Astrocyte of the hippocampus (primary cell): ENCODE results near the gene RBM10.
A peak's percentile ranks its signal among the peaks of the same experiment; 100 is the strongest.

ENCODE experiments used
- DNase-seq: peaks from one replicate; pipeline ENCODE4 v3.0.0; 2011; ENCODE audit warnings: low read depth, low spot score

The RBM10 gene

GRCh38 chrX:47174846-47175587, 30.0 kb downstream of the RBM10 start:
- no peak for DNase-seq

DNA sequence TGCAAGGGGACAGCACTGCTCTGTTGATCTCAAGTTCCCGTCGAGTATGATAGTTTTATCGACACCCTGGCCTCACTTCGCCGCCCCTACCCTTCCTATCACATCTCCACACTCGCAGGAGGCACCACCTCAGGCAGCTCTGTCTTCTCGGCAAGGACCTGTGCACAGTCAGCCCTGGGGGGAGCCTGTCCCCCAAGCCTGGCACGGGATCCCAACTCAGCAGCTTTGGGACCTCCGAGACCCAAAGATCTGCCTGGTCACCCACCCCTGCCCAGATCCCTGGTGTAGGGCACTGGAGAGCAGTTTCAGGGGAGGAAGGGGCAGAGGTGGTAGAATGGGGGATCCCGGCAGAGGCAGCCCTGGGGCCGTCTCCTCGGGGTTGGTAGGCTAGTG, 30.6 kb downstream of the RBM10 start:
- no peak for DNase-seq

GRCh38 chrX:47176101-47176740, 31.2 kb downstream of the RBM10 start:
- no peak for DNase-seq

DNA sequence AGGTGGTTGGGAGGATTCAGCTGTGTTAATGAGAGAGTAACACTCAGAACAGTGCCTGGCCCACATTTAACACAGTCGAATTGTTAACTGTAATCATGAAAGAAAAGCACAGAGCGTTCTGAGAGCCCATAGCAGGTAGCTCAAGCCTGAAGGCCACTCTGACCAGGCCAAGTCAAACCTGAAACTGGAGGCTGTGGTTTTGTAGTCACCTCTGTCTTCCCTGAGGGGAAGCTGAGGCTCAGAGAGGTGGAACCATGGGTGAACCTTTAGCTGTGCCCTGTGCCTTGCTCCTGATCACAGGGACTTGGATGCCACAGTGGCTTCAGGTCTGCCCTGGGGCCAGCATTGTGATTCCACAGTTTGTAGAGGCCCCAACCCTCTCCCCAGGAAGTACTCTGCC, 32.1 kb downstream of the RBM10 start:
- no peak for DNase-seq

GRCh38 chrX:47178337-47178736, 33.3 kb downstream of the RBM10 start:
- no peak for DNase-seq

DNA sequence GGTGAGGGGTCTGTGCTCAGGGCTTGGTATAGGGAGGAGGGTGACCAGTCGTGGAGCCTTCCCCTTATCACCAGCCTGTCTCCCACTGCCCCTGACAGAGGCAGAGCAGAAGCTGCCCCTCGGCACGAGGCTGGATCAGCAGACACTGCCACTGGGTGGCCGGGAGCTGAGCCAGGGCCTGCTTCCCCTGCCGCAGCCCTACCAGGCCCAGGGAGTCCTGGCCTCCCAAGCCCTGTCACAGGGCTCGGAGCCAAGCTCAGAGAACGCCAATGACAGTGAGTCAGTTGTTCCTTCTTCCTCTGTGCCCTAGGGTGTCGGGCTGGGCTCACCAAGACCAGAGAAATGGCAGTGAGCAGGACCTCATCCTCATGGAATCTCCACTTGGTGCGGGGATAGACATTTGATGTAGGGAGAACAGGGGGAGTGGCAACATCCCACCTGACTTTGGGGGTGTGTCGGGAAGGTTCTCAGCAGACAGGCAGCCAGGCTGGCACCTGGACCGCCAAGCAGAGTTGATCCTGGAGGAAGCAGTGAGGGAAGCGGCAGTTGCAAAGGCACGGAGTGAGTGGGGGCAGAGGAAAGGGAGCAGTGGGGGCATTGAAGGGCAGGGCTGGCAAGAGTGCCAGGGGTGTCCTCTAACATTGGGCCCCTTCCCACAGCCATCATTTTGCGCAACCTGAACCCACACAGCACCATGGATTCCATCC, 34.4 kb downstream of the RBM10 start:
- peak; percentile 62 for DNase-seq

DNA sequence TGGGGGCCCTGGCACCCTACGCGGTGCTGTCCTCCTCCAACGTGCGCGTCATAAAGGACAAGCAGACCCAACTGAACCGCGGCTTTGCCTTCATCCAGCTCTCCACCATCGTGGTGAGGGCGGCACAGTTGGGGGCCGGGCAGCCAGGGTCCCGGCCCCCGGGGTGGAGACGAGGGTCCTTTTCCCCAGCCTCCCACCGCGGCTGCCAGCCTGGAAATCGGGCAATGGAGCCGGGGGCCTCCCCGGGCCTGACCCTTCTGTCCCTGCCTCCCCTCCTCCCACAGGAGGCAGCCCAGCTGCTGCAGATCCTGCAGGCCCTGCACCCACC, 34.9 kb downstream of the RBM10 start:
- DNase-seq: no peak

DNA sequence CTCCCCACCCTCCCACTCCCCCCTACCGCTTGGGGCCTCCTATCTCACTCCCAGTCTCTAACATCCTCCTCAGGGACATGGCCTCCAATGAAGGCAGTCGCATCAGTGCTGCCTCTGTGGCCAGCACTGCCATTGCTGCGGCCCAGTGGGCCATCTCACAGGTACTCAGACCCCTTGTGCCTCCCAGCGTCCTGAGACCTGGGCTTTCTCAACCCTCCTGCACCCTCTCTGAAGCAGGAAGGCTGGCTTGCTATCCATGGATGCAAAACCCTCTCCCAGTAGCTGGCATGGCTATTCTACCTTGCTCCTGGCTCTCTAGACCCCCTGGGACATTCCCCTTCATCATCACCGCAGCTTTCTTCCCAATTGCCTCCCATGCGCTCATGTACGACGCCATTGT, 35.3 kb downstream of the RBM10 start:
- DNase-seq: no peak

DNA sequence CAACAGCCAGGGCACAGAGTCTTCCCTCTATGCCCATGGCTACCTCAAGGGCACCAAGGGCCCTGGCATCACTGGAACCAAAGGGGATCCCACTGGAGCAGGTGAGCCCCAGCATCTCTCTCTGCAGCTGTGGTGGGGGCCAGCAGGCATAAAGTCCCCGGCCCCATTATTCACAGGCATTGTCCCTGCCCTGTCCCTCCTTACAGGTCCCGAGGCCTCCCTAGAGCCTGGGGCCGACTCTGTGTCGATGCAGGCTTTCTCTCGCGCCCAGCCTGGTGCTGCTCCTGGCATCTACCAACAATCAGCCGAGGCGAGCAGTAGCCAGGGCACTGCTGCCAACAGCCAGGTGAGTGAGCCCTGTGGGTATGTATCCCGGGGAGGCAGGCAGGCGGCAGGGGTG, 36.3 kb downstream of the RBM10 start:
- no peak for DNase-seq

GRCh38 chrX:47182106-47182700, 37.2 kb downstream of the RBM10 start:
- DNase-seq: no peak

GRCh38 chrX:47184486-47184885, 39.5 kb downstream of the RBM10 start:
- no peak for DNase-seq

DNA sequence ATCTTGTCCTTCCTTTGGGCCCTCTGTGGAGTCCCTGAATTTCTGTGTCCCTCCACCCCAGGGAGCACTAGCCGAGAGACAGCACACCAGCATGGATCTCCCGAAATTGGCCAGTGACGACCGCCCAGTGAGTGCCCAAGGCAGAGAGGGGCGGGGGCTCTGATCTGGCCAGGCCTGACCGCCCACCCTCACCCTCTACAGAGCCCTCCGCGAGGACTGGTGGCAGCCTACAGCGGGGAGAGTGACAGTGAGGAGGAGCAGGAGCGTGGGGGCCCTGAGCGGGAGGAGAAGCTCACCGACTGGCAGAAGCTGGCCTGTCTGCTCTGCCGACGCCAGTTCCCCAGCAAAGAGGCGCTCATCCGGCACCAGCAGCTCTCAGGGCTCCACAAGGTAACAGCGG, 40.2 kb downstream of the RBM10 start:
- DNase-seq: no peak

DNA sequence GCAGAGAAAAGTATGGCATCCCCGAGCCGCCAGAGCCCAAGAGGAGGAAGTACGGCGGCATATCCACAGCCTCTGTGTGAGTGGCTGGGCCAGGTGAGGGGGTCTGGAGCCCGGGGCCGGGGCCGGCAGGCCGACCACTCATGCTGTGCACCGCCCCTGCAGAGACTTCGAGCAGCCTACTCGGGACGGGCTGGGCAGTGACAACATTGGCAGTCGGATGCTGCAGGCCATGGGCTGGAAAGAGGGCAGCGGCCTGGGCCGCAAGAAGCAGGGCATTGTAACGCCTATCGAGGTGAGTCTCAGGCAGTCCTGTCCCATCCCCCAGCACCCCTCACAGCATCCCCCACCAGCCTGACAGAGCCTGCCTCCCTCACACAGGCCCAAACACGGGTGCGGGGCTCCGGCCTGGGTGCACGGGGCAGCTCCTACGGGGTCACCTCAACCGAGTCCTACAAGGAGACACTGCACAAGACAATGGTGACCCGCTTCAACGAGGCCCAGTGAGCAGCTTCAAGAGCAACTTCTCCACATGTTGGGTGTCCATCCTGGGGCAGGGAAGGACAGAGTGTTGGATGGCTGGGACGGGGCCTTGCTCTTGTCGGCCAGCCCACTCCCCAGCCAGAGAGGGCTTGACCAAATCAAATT, 41.2 kb downstream of the RBM10 start:
- DNase-seq: no peak

DNA sequence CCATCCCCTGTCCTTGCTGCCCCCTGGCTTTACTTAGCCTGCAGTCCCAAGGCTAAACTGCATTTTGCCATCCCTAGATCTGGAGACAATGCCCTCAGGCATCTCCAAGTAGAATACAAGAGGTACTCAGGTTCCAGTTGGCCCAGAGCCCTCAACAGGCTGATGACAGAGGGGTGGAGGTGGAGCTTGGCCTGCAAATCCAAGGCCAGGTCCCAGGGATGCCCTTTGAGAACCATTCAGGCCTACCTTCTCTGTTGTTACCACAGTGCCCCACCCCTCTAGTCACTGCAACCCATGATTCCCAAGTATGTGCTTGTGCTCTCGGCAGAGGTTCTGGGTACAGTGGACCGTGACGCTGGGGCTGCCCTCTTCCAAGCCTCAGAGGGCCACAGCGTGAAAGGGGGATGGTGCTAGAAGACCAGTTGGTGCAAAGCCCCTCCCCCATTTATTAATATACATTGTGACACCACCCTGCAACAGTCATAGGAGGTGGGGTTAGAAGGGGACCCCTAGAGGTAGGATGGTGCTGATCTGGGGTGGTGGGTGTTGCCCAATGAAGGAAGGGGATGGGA, 42.2 kb downstream of the RBM10 start:
- DNase-seq: no peak

GRCh38 chrX:47189906-47190305, 44.9 kb downstream of the RBM10 start:
- no peak for DNase-seq

DNA sequence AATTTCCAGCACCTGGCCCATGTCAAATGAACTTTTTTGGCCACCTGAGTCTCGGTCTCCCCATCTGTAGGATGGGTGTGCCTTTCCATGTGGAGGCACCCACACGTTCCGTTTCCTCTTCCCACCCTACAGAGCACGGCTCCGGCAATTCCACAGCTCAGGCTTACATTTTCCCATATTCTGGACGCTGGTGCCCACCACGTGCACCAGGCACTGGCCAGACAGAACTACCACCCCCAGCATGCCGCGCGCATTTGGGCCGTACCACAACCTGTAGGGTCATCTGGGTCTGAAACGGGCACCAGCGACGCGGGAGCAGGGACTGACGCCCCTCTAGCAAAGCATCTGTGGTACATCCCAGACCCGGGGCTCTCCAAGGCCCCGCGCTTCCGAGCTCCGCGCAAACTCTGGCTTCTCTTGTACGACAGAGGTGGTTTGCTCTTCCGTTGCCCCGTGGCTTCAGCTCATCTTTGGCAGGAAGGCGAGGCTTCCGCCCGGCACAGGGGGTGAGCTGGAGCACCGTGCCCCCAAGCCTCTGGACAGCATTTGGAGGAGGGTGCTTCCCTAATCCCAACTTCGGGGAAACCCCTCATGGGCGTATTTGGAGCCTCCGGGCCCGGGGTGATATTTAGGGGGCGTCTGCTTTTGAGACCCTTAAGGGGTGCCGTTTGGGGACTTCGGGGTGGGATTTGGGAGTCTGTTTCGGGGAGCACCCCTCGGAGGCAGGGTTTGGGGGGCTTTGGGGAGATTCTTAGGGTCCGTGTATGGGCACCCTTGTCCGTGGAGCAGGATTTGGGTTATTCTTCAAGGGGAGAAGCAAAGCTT, 45.6 kb downstream of the RBM10 start:
- peak; percentile 92 for DNase-seq

- DNase-seq: no peak
Measured at GRCh38 chrX:47191331-47191730, 46.3 kb downstream of the RBM10 start.

DNA sequence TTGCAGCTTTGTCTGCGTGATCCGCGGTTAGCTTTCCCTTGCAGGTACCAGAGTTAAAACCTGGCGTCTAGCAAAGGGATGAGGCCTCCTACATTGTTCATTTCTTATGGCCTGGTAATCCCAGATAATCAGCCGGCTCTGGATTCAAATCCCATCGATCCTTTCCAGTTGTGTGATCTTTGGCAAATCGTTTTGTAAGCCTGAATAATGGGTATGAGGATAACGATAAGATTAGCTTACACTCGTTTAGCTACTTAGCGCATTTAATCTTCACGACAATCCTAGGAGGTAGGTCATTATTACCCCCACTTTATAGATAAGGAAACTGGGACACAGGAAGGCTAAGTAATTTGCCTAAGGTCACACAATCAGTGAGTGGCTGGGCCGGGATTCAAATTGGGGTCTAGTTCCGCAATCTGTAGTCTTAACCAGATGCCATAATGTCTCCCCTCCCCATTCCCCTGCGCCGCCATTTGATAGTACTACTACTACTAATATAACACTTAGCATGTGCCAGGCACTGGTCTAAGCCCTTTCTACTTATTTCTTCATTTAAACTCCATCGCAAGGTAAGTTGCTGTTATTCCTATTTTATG, 46.9 kb downstream of the RBM10 start:
- DNase-seq: no peak

DNA sequence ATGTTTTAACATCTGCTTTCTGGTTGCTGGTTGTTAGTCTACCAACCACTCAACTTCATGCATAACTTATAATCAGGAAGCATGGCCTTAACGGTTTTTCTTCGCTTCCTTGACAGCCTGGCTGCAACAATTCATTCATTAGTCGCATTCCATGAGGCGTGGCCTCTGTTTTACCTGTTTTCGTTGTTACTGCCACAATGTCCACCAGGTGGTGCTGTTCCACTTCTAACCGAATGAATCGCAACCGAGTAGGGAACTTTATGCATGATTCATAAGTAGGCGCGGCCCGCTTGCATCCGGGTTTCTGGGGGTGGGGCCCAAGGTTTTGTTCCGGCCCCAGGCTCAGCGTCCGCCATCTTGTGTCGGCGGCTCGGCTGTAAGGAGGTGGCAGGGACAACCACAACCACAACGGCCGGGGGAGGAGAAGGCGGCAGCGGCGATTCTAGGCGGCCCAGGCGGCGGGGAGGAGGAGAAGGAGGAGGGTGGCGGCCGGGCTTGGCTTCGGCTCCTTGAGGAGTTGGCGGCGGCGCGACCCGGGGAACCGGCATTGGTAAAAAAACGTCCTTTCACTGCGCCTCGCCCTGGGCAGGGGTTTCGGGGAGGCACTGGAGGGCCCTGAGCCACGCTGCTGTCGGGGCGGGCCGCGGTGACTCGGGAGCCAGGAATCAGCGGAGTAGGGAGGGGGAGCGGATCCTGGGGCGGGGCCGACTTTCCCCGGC, 48.6 kb downstream of the RBM10 start, which contains the start of gene UBA1:
Gene UBA1 (plus strand): TSS at position 355 of the 719 bp plus-strand sequence. CDS start 4,974 bp downstream, outside the sequence.
- peak; percentile 99 for DNase-seq
